Vagina (tissue), 2 donors: ENCODE results near the gene NUBP2.

Experiments
- CTCF ChIP-seq, 3 experiments: fragments of 450-650 bp in 2 of 3; fragments of 200-600 bp in 1 of 3; sonication (generic) in 1 of 3; IDR thresholded peaks; one replicate each; pipeline ENCODE4 v1.5.1; 2017 to 2019; ENCODE audit warnings: antibody characterized with exemption in 3 of 3, mild to moderate bottlenecking in 2 of 3, moderate library complexity in 2 of 3
- POLR2AphosphoS5 ChIP-seq, 2 donors: sonication (generic); formaldehyde crosslinking; IDR thresholded peaks; one replicate each; pipeline ENCODE4 v1.9.0; 2017; ENCODE audit warnings: antibody characterized with exemption in 2 of 2, mild to moderate bottlenecking in 2 of 2, low read depth in 1 of 2; ENCODE audit not compliant: insufficient read depth in 1 of 2

- TF ChIP-seq CTCF (IDR thresholded peaks at IDR 0.05) (no peak), POLR2AphosphoS5 (IDR thresholded peaks at IDR 0.05; ENCODE audit: insufficient read depth in 1 of 2, low read depth in 1 of 2) (no peak)
These were observed 40.0 kb downstream of the NUBP2 start for GRCh38 chr16:1822801-1823200.
